AG04450 (cell line): ENCODE results near the gene ACTL10. TPM values are rescaled to one million over a fixed set of nuclear protein-coding genes. Genes with fewer than 3 reads are reported as not detected.

ENCODE experiments used
- CTCF ChIA-PET: fragments of 300-600, 350-600 bp; formaldehyde crosslinking; extraction: SDS; loops from one replicate; lab custom pipeline; 2022; ENCODE audit warnings: antibody characterized with exemption, inconsistent platforms; lab: Charles Lee
- POLR2A ChIA-PET: fragments of 350-600 bp; formaldehyde crosslinking; extraction: SDS; loops from one replicate; lab custom pipeline; 2021; ENCODE audit warnings: antibody characterized with exemption, inconsistent platforms; lab: Yijun Ruan, JAX
- DNase-seq: peaks from one replicate; pipeline ENCODE4 v3.0.0-alpha.2; 2011; ENCODE audit warnings: low read depth, low spot score
- H3K27ac ChIP-seq: one replicate; pipeline ENCODE4 v1.5.1; 2012; ENCODE audit warnings: low read depth, low read length, control low read depth
- H3K27me3 ChIP-seq: one replicate; pipeline ENCODE4 v1.6.0; 2012; ENCODE audit warnings: low read length; ENCODE audit not compliant: control insufficient read depth, insufficient read depth
- H3K4me3 ChIP-seq: 2 replicates; pipeline ENCODE4 v1.5.1; 2011; ENCODE audit warnings: mild to moderate bottlenecking, low read depth, low read length, control low read depth
- H3K9me3 ChIP-seq: 2 replicates; pipeline ENCODE4 v1.5.1; 2012; ENCODE audit warnings: low read length; ENCODE audit not compliant: control insufficient read depth, insufficient read depth
- CTCF ChIP-seq: IDR thresholded peaks from 2 replicates; pipeline ENCODE4 v1.5.1; 2011; ENCODE audit warnings: low read depth, low read length, control low read depth, inconsistent platforms
- polyA plus RNA-seq: library from polyadenylated mRNA; depleted of rRNA; stranded (reverse); fragments of >200 nt; gene quantifications from 2 replicates; pipeline ENCODE4 v1.2.3, GENCODE V29; 2011

Gene ACTL10
- polyA plus RNA-seq, 1 experiment = 0.41 TPM

GRCh38 chr20:33686100-33686983 is 19.6 kb downstream of the ACTL10 start, which contains the start of gene E2F1:
E2F1 (minus strand) TSS chr20:33686385; CDS start chr20:33686264, 121 bp downstream.
- ChIA-PET POLR2A (interaction anchor here (0.9 to 1.1 kb wide), 2 partner anchors 12 to 20 kb away, joined by 3 to 4 read pairs; partner anchors contain the start of genes ACTL10 and NECAB3), CTCF (interaction anchor here (1.0 to 1.2 kb wide), 2 partner anchors 18 to 34 kb away, joined by 3 to 4 read pairs; partner anchors contain the start of gene PXMP4)
- Histone ChIP-seq H3K4me3 (peak within 1 kb of the TSS; percentile 58), H3K27me3 (no peaks in the 10 kb centered on the region), H3K27ac (no peak within 1 kb of the TSS), H3K9me3 (no peaks in the 10 kb centered on the region)
- peak; percentile 55 for DNase-seq
- TF ChIP-seq CTCF = peak; percentile 31

DNA sequence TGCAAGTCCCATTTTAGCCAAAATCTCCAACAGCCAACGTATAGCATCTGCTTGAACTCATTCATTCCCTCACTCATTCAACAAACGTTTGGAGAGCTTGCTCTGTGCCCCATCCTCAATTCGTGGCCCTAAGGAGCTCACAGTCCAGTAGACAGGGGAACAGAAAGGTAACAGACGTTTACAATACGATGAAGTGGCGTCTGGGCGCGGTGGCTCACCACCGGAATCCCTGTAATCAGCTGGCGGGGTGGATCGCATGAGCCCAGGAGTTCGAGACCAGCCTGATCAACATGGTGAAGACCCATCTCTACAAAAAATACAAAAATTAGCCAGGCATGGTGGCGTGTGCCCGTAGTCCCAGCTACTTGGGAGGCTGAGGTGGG is 20.2 kb downstream of the ACTL10 start:
- no peak overlapping the region; the same call in 1 of the 2 replicates for H3K4me3 ChIP-seq

DNA sequence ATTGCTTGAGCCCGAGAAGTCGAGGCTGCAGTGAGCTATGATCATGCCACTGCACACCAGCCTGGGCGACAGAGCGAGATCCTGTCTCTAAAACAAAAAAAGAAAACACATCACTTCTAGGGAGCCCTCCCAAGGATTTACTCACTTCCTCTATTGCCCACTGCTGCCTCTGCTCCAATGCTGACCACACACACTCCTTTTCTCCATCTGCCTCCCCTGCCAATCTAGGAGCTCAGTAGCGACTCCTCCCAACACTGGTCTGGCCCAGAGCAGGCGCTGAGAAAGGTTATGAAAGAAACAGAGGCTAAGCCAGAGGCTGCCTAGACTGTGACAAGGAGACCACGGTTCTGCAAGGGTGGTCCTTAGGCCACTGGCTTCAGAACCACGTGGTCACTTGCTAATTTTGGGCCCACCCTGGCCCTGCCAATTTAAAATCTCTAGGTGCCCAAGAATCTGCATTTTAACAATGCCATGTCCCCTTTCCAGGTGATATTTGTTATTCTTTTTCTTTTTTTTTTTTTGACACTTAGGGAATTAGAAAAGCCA is 20.7 kb downstream of the ACTL10 start:
- POLR2A ChIA-PET = no interaction called here
- Histone ChIP-seq H3K9me3 (no peaks in the 10 kb centered on the region), H3K4me3 (no peak overlapping the region), H3K27ac (no peak overlapping the region), H3K27me3 (no peaks in the 10 kb centered on the region)
- TF ChIP-seq CTCF = no peak
- CTCF ChIA-PET = interaction anchor here (0.7 to 1.0 kb wide), 2 partner anchors 33 kb away, joined by 3 read pairs; partner anchors contain the start of gene PXMP4
- DNase-seq = no peak

More for the DNA sequence above, 20.2 kb downstream of the ACTL10 start:
- TF ChIP-seq CTCF = no peak
- no peak overlapping the region for H3K27ac ChIP-seq
- no peak for DNase-seq
- H3K27me3 ChIP-seq = no peaks in the 10 kb centered on the region
- CTCF ChIA-PET = interaction anchor here (1.0 kb wide), 1 partner anchor 33 kb away, joined by 3 read pairs; the partner anchor contains the start of gene PXMP4
- POLR2A ChIA-PET = no interaction called here
- H3K9me3 ChIP-seq = no peaks in the 10 kb centered on the region

DNA sequence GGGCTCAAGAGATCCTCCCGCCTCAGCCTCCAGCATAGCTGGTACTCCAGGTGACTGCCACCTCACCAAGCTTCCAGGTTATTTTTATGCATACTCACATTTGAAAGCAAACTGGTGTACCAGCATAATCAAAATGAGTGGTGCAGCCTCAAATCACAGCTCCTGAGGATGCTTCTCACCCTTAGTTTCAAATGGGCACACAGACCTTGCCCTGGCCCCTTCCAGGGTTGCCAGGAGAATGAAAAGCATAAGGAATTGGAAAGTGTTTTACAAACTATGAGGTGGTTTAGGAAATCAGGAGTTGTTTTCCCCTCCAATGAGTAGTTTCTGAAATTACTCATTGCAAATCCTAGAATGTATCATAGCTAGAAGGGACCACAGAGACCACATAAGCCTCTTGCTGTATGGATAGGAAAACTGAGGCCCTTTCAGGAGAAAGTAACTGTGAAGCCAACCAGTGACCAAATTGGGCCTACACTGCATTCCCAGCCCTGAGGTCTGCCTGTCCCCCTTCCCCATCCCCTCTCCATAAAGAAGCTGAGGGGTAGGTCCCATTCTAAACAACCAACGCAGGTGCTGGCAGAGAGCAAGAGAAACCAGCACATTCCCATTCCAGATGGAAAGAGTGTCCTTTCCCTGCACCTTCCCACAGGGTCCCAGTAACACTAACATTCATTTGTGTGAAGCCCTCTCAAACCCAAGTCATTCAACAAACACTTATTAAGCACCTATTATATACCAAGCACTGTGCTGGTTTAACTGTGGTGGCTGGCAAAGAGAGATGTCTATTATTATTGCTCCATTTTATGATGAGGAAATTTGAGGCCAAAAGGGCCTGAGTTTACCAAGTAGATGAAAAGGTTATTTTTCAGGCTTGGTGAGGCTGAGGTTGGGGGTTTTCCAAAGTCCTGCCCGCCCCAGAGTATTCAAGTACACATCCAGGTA is 21.5 kb downstream of the ACTL10 start:
- ChIA-PET CTCF (interaction anchor here (0.7 kb wide), 1 partner anchor 32 kb away, joined by 3 read pairs; no protein-coding TSS in a partner anchor), POLR2A (no interaction called here)
- Histone ChIP-seq H3K9me3 (no peaks in the 10 kb centered on the region), H3K4me3 (no peak overlapping the region), H3K27me3 (no peaks in the 10 kb centered on the region), H3K27ac (no peak overlapping the region)
- TF ChIP-seq CTCF = no peak
- DNase-seq = no peak
